ENCODE results near the gene LDLR. TPM values are rescaled to one million over a fixed set of nuclear protein-coding genes. Genes with fewer than 3 reads are reported as not detected.
"Not testable (repeated sequence)": the region's sequence is repeated elsewhere in the genome, so short reads cannot be mapped to it uniquely, and the experiment has no call there.

LDLR gene
- total and polyA plus RNA-seq, 3 donors from 2014 or later, result 12.5 to 20.1 (median 19.0) TPM

- Histone ChIP-seq H3K4me1 (peaks cover 28% of the 10 kb centered on the region), H3K36me3 (ENCODE audit: low read depth, missing control alignments) (no peaks in the 10 kb centered on the region), H3K9me3 (no peaks in the 10 kb centered on the region), H3K27ac (peak overlapping the region in 1 of 2 donors; percentile 88), H3K27me3 (no peaks in the 10 kb centered on the region), H3K4me3 (no peak overlapping the region)
- DNase-seq, result no peak
- intact Hi-C loops (cut with DNase I; ENCODE audit: low total_unique reads), result loop anchor here (2.0 to 10.0 kb wide), 2 partner anchors 66 to 148 kb away; no protein-coding TSS in a partner anchor
- no peak for TF ChIP-seq CTCF (IDR thresholded peaks at IDR 0.05)
- TF ChIP-seq POLR2A (IDR thresholded peaks at IDR 0.05), result no peak
- WGBS, 2 donors, result 77 to 88% methylated on average over 9 to 14 of the region's 14 CpGs
Measured at GRCh38 chr19:11136400-11137101, 47.3 kb downstream of the LDLR start.

GRCh38 chr19:11137542-11138384, 48.5 kb downstream of the LDLR start:
- Histone ChIP-seq H3K36me3 (ENCODE audit: low read depth, missing control alignments) (no peaks in the 10 kb centered on the region), H3K27ac (peak overlapping the region; percentile 61 to 88), H3K4me3 (no peak overlapping the region), H3K27me3 (no peaks in the 10 kb centered on the region), H3K4me1 (peaks cover 38% of the 10 kb centered on the region), H3K9me3 (no peaks in the 10 kb centered on the region)
- WGBS, 2 donors, result 21 to 32% methylated on average over 26 to 28 of the region's 28 CpGs
- peak; percentile 84 for DNase-seq
- TF ChIP-seq POLR2A (IDR thresholded peaks at IDR 0.05) (no peak), CTCF (IDR thresholded peaks at IDR 0.05) (peak; percentile 74 to 87 (median 83))
- intact Hi-C loops (cut with DNase I; ENCODE audit: low total_unique reads), result loop anchor here (2.0 to 10.0 kb wide), 2 partner anchors 65 to 147 kb away; no protein-coding TSS in a partner anchor

- H3K4me3 ChIP-seq, result no peak overlapping the region
- intact Hi-C loops (cut with DNase I; ENCODE audit: low total_unique reads), result loop anchor here (10.0 kb wide), 1 partner anchor 146 kb away; no protein-coding TSS in a partner anchor
- H3K9me3 ChIP-seq, result no peaks in the 10 kb centered on the region
- DNase-seq, result peak; percentile 60
- no peaks in the 10 kb centered on the region for H3K36me3 ChIP-seq (ENCODE audit: low read depth, missing control alignments)
- H3K27me3 ChIP-seq, result no peaks in the 10 kb centered on the region
- H3K27ac ChIP-seq, result peak overlapping the region; percentile 61 to 88
- no peak for TF ChIP-seq POLR2A (IDR thresholded peaks at IDR 0.05)
- TF ChIP-seq CTCF (IDR thresholded peaks at IDR 0.05), result no peak
- WGBS, 2 donors, result 39 to 54% methylated on average over 10 to 13 of the region's 13 CpGs
- peaks cover 47% of the 10 kb centered on the region for H3K4me1 ChIP-seq
Measured at GRCh38 chr19:11138601-11139300, 49.5 kb downstream of the LDLR start.

- peak overlapping the region in 1 of 2 donors; percentile 88 for H3K27ac ChIP-seq
- WGBS, 2 donors, result 79 to 90% methylated on average over 8 to 10 of the region's 10 CpGs
- intact Hi-C loops (cut with DNase I; ENCODE audit: low total_unique reads); H3K4me3 ChIP-seq; H3K36me3 ChIP-seq (ENCODE audit: low read depth, missing control alignments); DNase-seq; H3K9me3 ChIP-seq; H3K27me3 ChIP-seq: not testable (repeated sequence)
- H3K4me1 ChIP-seq, result peaks cover 47% of the 10 kb centered on the region
Measured at GRCh38 chr19:11140023-11140538, 50.8 kb downstream of the LDLR start.
